GM12873 (cell line): Measurements from ENCODE around the gene PUS7.

Experiments
- CTCF ChIP-seq: IDR thresholded peaks from 2 replicates; pipeline ENCODE4 v1.5.1; 2012; ENCODE audit warnings: low read depth, mild to moderate bottlenecking, moderate library complexity, low read length, control low read depth; ENCODE audit not compliant: insufficient read depth; ENCODE audit errors: missing control alignments

Gene PUS7

GRCh38 chr7:105450177-105450861, 71.8 kb downstream of the PUS7 start:
- no peak for TF ChIP-seq CTCF

- TF ChIP-seq CTCF: no peak
These were observed 73.9 kb downstream of the PUS7 start for GRCh38 chr7:105448181-105448580.

- no peak for TF ChIP-seq CTCF
These were observed 77.6 kb downstream of the PUS7 start for GRCh38 chr7:105444342-105444987.

DNA sequence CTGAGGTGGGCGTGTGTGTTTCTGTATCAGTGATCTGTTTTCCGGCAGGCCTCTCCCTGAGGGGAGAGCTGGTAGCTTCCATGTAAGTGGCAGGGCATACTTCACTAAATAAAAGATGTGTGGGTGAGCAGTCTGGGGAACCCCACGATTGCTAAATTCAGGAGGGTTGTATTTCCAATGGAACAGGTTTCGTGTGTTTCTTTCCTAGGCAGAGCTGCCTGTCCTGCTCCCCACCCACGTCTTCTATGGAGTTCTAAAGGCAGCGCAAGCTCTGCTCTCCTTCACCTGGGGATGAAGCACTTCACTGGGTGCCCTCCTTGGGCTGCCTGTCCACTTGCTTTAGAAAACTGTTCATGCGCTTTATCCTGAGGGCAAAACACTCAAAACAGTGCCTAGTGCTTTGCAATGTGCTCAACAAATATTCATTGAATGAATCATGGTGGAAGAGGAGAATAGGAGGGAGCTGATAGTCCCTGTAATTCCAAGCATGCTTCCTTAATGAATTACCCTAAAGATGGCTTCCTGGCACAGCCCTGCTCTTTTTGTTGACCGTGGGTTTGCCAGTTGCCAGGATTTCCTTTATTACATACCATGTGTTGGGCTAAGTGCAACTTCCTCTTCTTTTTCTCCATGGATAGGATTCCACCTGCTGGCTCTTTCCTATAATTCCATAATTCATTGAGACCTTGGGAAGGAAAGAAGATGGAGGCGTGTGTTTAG, 82.7 kb downstream of the PUS7 start:
- TF ChIP-seq CTCF: no peak

GRCh38 chr7:105438847-105439173, 83.3 kb downstream of the PUS7 start:
- no peak for TF ChIP-seq CTCF

- TF ChIP-seq CTCF: no peak
These were observed 83.8 kb downstream of the PUS7 start for GRCh38 chr7:105438254-105438653.
